Adrenal gland (tissue), 5 donors: ENCODE results near the gene RTL10.

Experiments used
- CTCF ChIP-seq, 6 experiments: fragments of 450-650 bp in 4 of 6; fragments of 200-600 bp in 2 of 6; sonication (generic) in 1 of 6; IDR thresholded peaks; 1 replicate in 5 of 6; 2 replicates in 1 of 6; pipeline versions ENCODE4 v1.5.1 to v1.8.0; 2016 to 2021; ENCODE audit warnings: antibody characterized with exemption in 6 of 6, mild to moderate bottlenecking in 2 of 6, moderate library complexity in 1 of 6
- POLR2A ChIP-seq, 2 donors: fragments of 450-650 bp; IDR thresholded peaks; one replicate each; pipeline ENCODE4 v1.6.1; 2017; ENCODE audit warnings: antibody characterized with exemption in 2 of 2, mild to moderate bottlenecking in 2 of 2, moderate library complexity in 1 of 2
- donor health status: DM: no; HTN: no; CAD: no.

- TF ChIP-seq CTCF (IDR thresholded peaks at IDR 0.05) (no peak), POLR2A (IDR thresholded peaks at IDR 0.05) (no peak)
Measured at GRCh38 chr22:19900707-19901436, 46.2 kb upstream of the RTL10 start.
